K562 treated with DMSO at 1 percent for 4 hours (cell line): ENCODE results near the gene AMPD2. TPM values are rescaled to one million over a fixed set of nuclear protein-coding genes. Genes with fewer than 3 reads are reported as not detected.

ENCODE experiments used
- total RNA-seq: library from RNA; unstranded; fragments of 300-600 nt; gene quantifications from 2 replicates; pipeline ENCODE4 v1.2.3, GENCODE V29; 2022; ENCODE audit not compliant: insufficient read depth

AMPD2 gene
- 46.3 and 52.2 TPM in 2 replicates for total RNA-seq

DNA sequence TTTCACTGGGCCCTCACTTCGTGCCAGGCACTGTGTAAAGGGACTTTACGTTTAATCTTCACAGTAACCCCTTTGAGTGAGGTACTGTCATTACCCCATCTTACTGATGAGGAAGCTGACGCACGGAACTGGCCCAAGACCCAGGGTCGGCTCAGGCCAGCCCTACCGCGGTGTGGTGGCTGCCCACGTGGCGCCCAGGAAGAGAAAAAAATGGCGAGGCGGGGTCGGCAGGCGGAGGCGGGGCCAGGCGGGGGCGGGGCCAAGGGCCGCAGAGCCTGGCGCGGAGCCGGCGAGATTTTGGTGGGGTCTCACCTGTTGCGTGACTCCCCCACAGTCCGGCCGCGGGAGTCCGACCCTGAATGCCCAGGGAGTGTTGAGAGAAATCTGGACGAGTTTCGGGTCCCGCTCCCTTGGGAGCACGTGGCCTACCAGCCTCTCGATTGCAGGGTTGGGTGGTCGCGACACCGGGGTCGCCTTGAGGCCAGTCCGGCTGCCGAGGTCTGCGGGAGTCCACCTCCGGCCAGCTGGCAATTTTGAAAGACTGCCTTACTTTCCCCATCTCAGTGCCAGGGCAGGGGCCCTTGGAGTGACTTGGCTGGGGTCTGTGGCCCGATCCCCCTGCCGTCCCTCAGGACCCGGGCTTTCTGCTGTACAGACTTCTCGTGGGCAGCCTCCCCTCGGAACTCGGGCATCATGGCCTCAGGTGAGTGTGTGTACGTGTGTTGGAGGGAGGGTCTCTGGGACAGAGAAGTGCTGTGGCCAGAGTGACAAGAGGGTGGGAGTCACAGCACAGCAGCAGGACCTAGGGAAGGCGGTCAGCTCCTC is at the start of gene AMPD2, which contains the start of gene GNAT2:
TSS of gene AMPD2 (plus strand) at position 262 of the 825 bp plus-strand sequence. CDS start 1,339 bp downstream, outside the sequence.
TSS of gene GNAT2 (minus strand) at position 41 of the 825 bp plus-strand sequence. CDS start 6,746 bp downstream, outside the sequence.

GRCh38 chr1:109655615-109656519 is 36.2 kb downstream of the AMPD2 start, which contains the start of gene GSTM4:
Gene GSTM4, plus strand, starts transcription at chr1:109656099. Its CDS starts 291 bp downstream, at chr1:109656390.

DNA sequence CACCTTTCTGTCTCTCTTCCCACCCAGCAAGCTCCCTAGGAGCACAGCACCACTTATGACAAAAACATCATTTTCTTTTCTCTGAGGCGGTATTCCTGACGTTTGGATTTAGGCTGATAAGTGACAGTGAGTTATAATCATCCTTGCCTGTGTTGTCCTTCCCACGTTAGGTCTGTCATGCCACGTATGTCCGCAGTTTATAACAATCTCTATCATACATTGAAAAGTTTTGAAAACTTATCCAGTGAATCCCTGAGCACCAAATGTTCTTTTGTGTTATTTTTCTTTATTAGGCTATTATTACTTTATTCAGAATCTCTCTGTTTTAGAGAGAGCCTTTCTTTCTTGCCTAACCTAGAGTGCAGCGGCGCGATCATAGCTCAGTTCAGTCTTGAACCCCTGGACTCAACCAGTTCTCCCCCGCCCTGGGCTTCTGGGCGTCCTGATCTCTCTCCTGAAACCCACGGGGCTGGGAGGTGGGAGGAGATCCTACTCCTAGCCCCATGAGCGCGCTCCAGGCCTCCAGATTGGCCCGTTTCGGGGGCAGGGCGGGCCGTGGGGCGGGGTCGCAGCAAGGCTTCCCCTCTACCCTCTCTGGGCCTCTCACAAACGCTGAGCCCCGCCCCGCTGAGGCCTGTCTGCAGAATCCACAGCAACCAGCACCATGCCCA is 48.0 kb downstream of the AMPD2 start, which contains the start of gene GSTM2:
TSS of gene GSTM2 (plus strand) at position 606 of the 671 bp plus-strand sequence. CDS start at position 665, 59 bp downstream.

Other genes starting within 250 kb of the AMPD2 start
- 45.5 and 67.0 TPM in 2 replicates for gene SORT1, start 221.9 kb upstream of the AMPD2 start, total RNA-seq
- 105 and 107 TPM in 2 replicates for gene PSMA5, start 193.4 kb upstream of the AMPD2 start, total RNA-seq
- not detected in 2 replicates for gene SYPL2, start 153.3 kb upstream of the AMPD2 start, total RNA-seq
- 6.5 and 7.9 TPM in 2 replicates for gene ATXN7L2, start 135.9 kb upstream of the AMPD2 start, total RNA-seq
- 6.7 and 6.8 TPM in 2 replicates for gene CYB561D1, start 125.7 kb upstream of the AMPD2 start, total RNA-seq
- gene AMIGO1, start 110.1 kb upstream of the AMPD2 start, total RNA-seq, result 0.22 and 0.25 TPM in 2 replicates
- not detected in 2 replicates for gene GPR61, start 80.0 kb upstream of the AMPD2 start, total RNA-seq
- gene GNAI3, start 71.2 kb upstream of the AMPD2 start, total RNA-seq, result 4.7 and 5.1 TPM in 2 replicates
- not detected in 2 replicates for gene GNAT2, start 221 bp upstream of the AMPD2 start, total RNA-seq
- gene GSTM4, start 36.3 kb downstream of the AMPD2 start, total RNA-seq, result 28.7 and 29.7 TPM in 2 replicates
- 10.7 and 13.3 TPM in 2 replicates for gene GSTM2, start 48.2 kb downstream of the AMPD2 start, total RNA-seq
- not detected in 2 replicates for gene GSTM1, start 68.0 kb downstream of the AMPD2 start, total RNA-seq
- gene GSTM5, start 92.4 kb downstream of the AMPD2 start, total RNA-seq, result not detected in 2 replicates
- gene GSTM3, start 121.2 kb downstream of the AMPD2 start, total RNA-seq, result 8.7 and 11.4 TPM in 2 replicates
- not detected in 2 replicates for gene EPS8L3, start 144.1 kb downstream of the AMPD2 start, total RNA-seq